GM23338 (cell line): ENCODE data around the gene NLRP7. TPM values are rescaled to one million over a fixed set of nuclear protein-coding genes. Genes with fewer than 3 reads are reported as not detected.
"Not testable (repeated sequence)": the region's sequence is repeated elsewhere in the genome, so short reads cannot be mapped to it uniquely, and the experiment has no call there.

Experiments used
- ATAC-seq: fragments of 200-7000 bp; cut with Tn5 transposase; 3 replicates; pipeline ENCODE4 v1.9.1; 2020
- DNase-seq: peaks from one replicate; pipeline ENCODE4 v3.0.0-alpha.2; 2015; ENCODE audit warnings: low spot score
- H2AFZ ChIP-seq: fragments of 200-600 bp; sonication (generic); 2 replicates; pipeline ENCODE4 v1.8.0; 2016; ENCODE audit warnings: antibody characterized with exemption, mild to moderate bottlenecking, moderate library complexity
- H3F3A ChIP-seq: fragments of 200-600 bp; sonication (generic); replicated peaks from 2 replicates; pipeline ENCODE4 v1.8.0; 2017; ENCODE audit warnings: antibody characterized with exemption, mixed run types, low read depth
- H3K27ac ChIP-seq: fragments of 200-600 bp; sonication (generic); 2 replicates; pipeline ENCODE4 v1.6.1; 2016; ENCODE audit warnings: low read depth
- H3K27me3 ChIP-seq: fragments of 200-600 bp; sonication (generic); 2 replicates; pipeline ENCODE4 v1.8.0; 2016; ENCODE audit warnings: mild to moderate bottlenecking, mixed run types, moderate library complexity; ENCODE audit not compliant: insufficient read depth
- H3K36me3 ChIP-seq: fragments of 200-600 bp; sonication (generic); 2 replicates; pipeline ENCODE4 v1.8.0; 2016; ENCODE audit warnings: mild to moderate bottlenecking; ENCODE audit not compliant: insufficient read depth
- H3K4me1 ChIP-seq: fragments of 200-600 bp; sonication (generic); 2 replicates; pipeline ENCODE4 v1.8.0; 2016; ENCODE audit warnings: mild to moderate bottlenecking, moderate library complexity; ENCODE audit not compliant: insufficient read depth
- H3K4me2 ChIP-seq: fragments of 200-600 bp; sonication (generic); 2 replicates; pipeline ENCODE4 v1.7.1; 2017; ENCODE audit warnings: mixed run types
- H3K4me3 ChIP-seq: fragments of 200-600 bp; sonication (generic); 2 replicates; pipeline ENCODE4 v1.6.1; 2016; ENCODE audit warnings: mixed run types
- H3K79me2 ChIP-seq: fragments of 200-600 bp; sonication (generic); replicated peaks from 2 replicates; pipeline ENCODE4 v1.8.0; 2017; ENCODE audit warnings: mild to moderate bottlenecking; ENCODE audit not compliant: insufficient read depth
- H3K9me2 ChIP-seq: fragments of 200-600 bp; sonication (generic); 2 replicates; pipeline ENCODE4 v1.8.0; 2017; ENCODE audit not compliant: insufficient read depth
- H4K20me1 ChIP-seq: fragments of 200-600 bp; sonication (generic); replicated peaks from 2 replicates; pipeline ENCODE4 v1.8.0; 2017; ENCODE audit warnings: mild to moderate bottlenecking; ENCODE audit not compliant: insufficient read depth
- H3K27ac Mint-ChIP-seq: 2 replicates; pipeline ENCODE4 v1.8.0; 2020; ENCODE audit warnings: inconsistent platforms, mild to moderate bottlenecking, moderate library complexity, mixed read lengths
- H3K27me3 Mint-ChIP-seq: 3 replicates; pipeline ENCODE4 v1.8.0; 2022; ENCODE audit warnings: low read depth, mild to moderate bottlenecking, moderate library complexity, mixed read lengths, inconsistent platforms; ENCODE audit not compliant: insufficient read depth, poor library complexity
- H3K36me3 Mint-ChIP-seq: 3 replicates; pipeline ENCODE4 v1.8.0; 2021; ENCODE audit warnings: low read depth, mild to moderate bottlenecking, inconsistent platforms, moderate library complexity, mixed read lengths
- H3K4me1 Mint-ChIP-seq: 3 replicates; pipeline ENCODE4 v1.8.0; 2020; ENCODE audit warnings: mild to moderate bottlenecking, inconsistent platforms, mixed read lengths
- H3K4me3 Mint-ChIP-seq: 3 replicates; pipeline ENCODE4 v1.8.0; 2021; ENCODE audit warnings: moderate library complexity, mild to moderate bottlenecking, inconsistent platforms, mixed read lengths
- H3K9me3 Mint-ChIP-seq: 3 replicates; pipeline ENCODE4 v1.8.0; 2020; ENCODE audit warnings: moderate library complexity, mild to moderate bottlenecking, inconsistent platforms, mixed read lengths
- EZH2phosphoT487 ChIP-seq: fragments of 200-600 bp; sonication (generic); IDR thresholded peaks from one replicate; pipeline ENCODE4 v1.8.1; 2018; ENCODE audit warnings: antibody characterized with exemption; ENCODE audit not compliant: unreplicated experiment
- JUNB ChIP-seq: IDR thresholded peaks from one replicate; pipeline ENCODE4 v1.6.1; 2016; ENCODE audit warnings: antibody characterized with exemption; ENCODE audit not compliant: unreplicated experiment
- NANOG ChIP-seq: IDR thresholded peaks from 2 replicates; pipeline ENCODE4 v1.6.1; 2016; ENCODE audit warnings: antibody characterized with exemption, borderline replicate concordance
- STAT1 ChIP-seq: IDR thresholded peaks from one replicate; pipeline ENCODE4 v1.6.1; 2016; ENCODE audit warnings: antibody characterized with exemption; ENCODE audit not compliant: unreplicated experiment
- ZNF462 ChIP-seq: fragments of 250-450 bp; sonication (Bioruptor Pico); IDR thresholded peaks from 2 replicates; pipeline ENCODE4 v1.5.0; 2020; ENCODE audit warnings: mild to moderate bottlenecking, moderate library complexity
- polyA plus RNA-seq: library from polyadenylated mRNA; unstranded; fragments of >200 nt; fragmentation: Nextera tagmentation; extraction: Ambion mirVana; gene quantifications from 2 replicates; pipeline ENCODE4 v1.2.1, GENCODE V29; 2016
- total RNA-seq: library from RNA; depleted of rRNA; stranded (reverse); fragments of >200 nt; shearing (Covaris generic); gene quantifications from 2 replicates; pipeline ENCODE4 v1.2.3, GENCODE V29; 2014

The NLRP7 gene
- total and polyA plus RNA-seq, 2 experiments from 2014 or later = 1.2 to 2.2 TPM

GRCh38 chr19:54950580-54950979, 3.2 kb upstream of the NLRP7 start:
- not testable (repeated sequence) for H3K9me2 ChIP-seq, H3K27me3 Mint-ChIP-seq, H3K36me3 ChIP-seq, DNase-seq, H3K27ac Mint-ChIP-seq, H3K27me3 ChIP-seq, H4K20me1 ChIP-seq, H3K36me3 Mint-ChIP-seq, H3K9me3 Mint-ChIP-seq, H3K79me2 ChIP-seq, H3K27ac ChIP-seq, H3K4me3 ChIP-seq, H3K4me3 Mint-ChIP-seq, H3F3A ChIP-seq, ATAC-seq
- peak overlapping the region; percentile 64 for H3K4me2 ChIP-seq
- H3K4me1 ChIP-seq = peaks cover 14% of the 10 kb centered on the region
- H3K4me1 Mint-ChIP-seq = peaks cover 12% of the 10 kb centered on the region
- peak overlapping the region; percentile 78 for H2AFZ ChIP-seq

GRCh38 chr19:54949412-54949811, 2.1 kb upstream of the NLRP7 start:
- Histone ChIP-seq H3K9me2 (no peaks in the 10 kb centered on the region), H2AFZ (no peak overlapping the region), H3K4me1 (peaks cover 14% of the 10 kb centered on the region), H3K79me2 (no peaks in the 10 kb centered on the region), H3K36me3 (no peaks in the 10 kb centered on the region), H3F3A (no peaks in the 10 kb centered on the region), H4K20me1 (no peaks in the 10 kb centered on the region), H3K27me3 (no peaks in the 10 kb centered on the region), H3K27ac (no peak overlapping the region), H3K4me2 (no peak overlapping the region; the same call in 1 of the 2 replicates), H3K4me3 (no peak overlapping the region)
- Mint-ChIP-seq H3K4me3 (no peak overlapping the region), H3K27ac (no peak overlapping the region), H3K36me3 (no peaks in the 10 kb centered on the region), H3K27me3 (peaks cover 6% of the 10 kb centered on the region), H3K4me1 (peaks cover 12% of the 10 kb centered on the region), H3K9me3 (peaks cover 3% of the 10 kb centered on the region; the same call in 2 of the 3 replicates)
- ATAC-seq (no peak), DNase-seq (no peak)
- TF ChIP-seq NANOG (no peak), ZNF462 (CRISPR knock-in tag) (no peak), JUNB (no peak), EZH2phosphoT487 (no peak), STAT1 (no peak)

- not testable (repeated sequence) for ATAC-seq, H3K27me3 ChIP-seq, H4K20me1 ChIP-seq, H3K27me3 Mint-ChIP-seq, H3K9me2 ChIP-seq, H3K4me3 ChIP-seq, H3K27ac ChIP-seq, H3K4me3 Mint-ChIP-seq, H3K36me3 Mint-ChIP-seq, H3F3A ChIP-seq, H3K4me1 Mint-ChIP-seq, H2AFZ ChIP-seq, H3K36me3 ChIP-seq, H3K4me1 ChIP-seq, H3K27ac Mint-ChIP-seq, H3K4me2 ChIP-seq, H3K79me2 ChIP-seq
- peaks cover 11% of the 10 kb centered on the region; the same call in 2 of the 3 replicates for H3K9me3 Mint-ChIP-seq
- peak; percentile 9 for DNase-seq
These were observed 3.5 kb downstream of the NLRP7 start for GRCh38 chr19:54943772-54944361.

GRCh38 chr19:54939538-54939937, 7.8 kb downstream of the NLRP7 start:
- H3K9me3 Mint-ChIP-seq = peaks cover 20% of the 10 kb centered on the region; the same call in 2 of the 3 replicates
- not testable (repeated sequence) for H3K36me3 Mint-ChIP-seq, H3K36me3 ChIP-seq, H2AFZ ChIP-seq, H3K79me2 ChIP-seq, H3K4me1 Mint-ChIP-seq, H4K20me1 ChIP-seq, H3K27me3 ChIP-seq, H3K4me3 ChIP-seq, H3K4me3 Mint-ChIP-seq, DNase-seq, H3K27ac Mint-ChIP-seq, H3K27ac ChIP-seq, H3K4me1 ChIP-seq, H3K4me2 ChIP-seq, H3F3A ChIP-seq, H3K27me3 Mint-ChIP-seq, H3K9me2 ChIP-seq
- peak; percentile 59 for ATAC-seq
